HG03097 (cell line): ENCODE measurements around the gene EXOC4.

Experiments used
- ATAC-seq: cut with Tn5 transposase; IDR thresholded peaks from one replicate; pipeline ENCODE4 v1.9.1; 2021; ENCODE audit not compliant: unreplicated experiment, low FRiP score

EXOC4 gene

GRCh38 chr7:133560900-133561299, 308.0 kb downstream of the EXOC4 start:
- no peak for ATAC-seq

- ATAC-seq: no peak
These were observed 308.5 kb downstream of the EXOC4 start for GRCh38 chr7:133561396-133561795.

- ATAC-seq: no peak
These were observed 309.7 kb downstream of the EXOC4 start for GRCh38 chr7:133562621-133563020.

GRCh38 chr7:133563251-133563650, 310.4 kb downstream of the EXOC4 start:
- ATAC-seq: no peak

GRCh38 chr7:133564484-133564883, 311.6 kb downstream of the EXOC4 start:
- ATAC-seq: no peak

- no peak for ATAC-seq
These were observed 315.7 kb downstream of the EXOC4 start for GRCh38 chr7:133568544-133568943.

- no peak for ATAC-seq
These were observed 317.4 kb downstream of the EXOC4 start for GRCh38 chr7:133570321-133570720.

- no peak for ATAC-seq
These were observed 318.2 kb downstream of the EXOC4 start for GRCh38 chr7:133571076-133571475.

GRCh38 chr7:133572087-133572486, 319.2 kb downstream of the EXOC4 start:
- no peak for ATAC-seq

GRCh38 chr7:133572843-133573242, 320.0 kb downstream of the EXOC4 start:
- ATAC-seq: no peak

GRCh38 chr7:133573554-133574265, 320.8 kb downstream of the EXOC4 start:
- no peak for ATAC-seq

GRCh38 chr7:133575726-133576440, 323.0 kb downstream of the EXOC4 start:
- no peak for ATAC-seq

GRCh38 chr7:133576612-133577168, 323.8 kb downstream of the EXOC4 start:
- ATAC-seq: no peak

GRCh38 chr7:133582766-133583523, 330.1 kb downstream of the EXOC4 start:
- ATAC-seq: no peak

- ATAC-seq: no peak
These were observed 330.8 kb downstream of the EXOC4 start for GRCh38 chr7:133583545-133584171.

GRCh38 chr7:133584956-133585668, 332.2 kb downstream of the EXOC4 start:
- no peak for ATAC-seq

- ATAC-seq: no peak
These were observed 333.4 kb downstream of the EXOC4 start for GRCh38 chr7:133586253-133586652.

GRCh38 chr7:133587903-133588302, 335.0 kb downstream of the EXOC4 start:
- ATAC-seq: no peak

- no peak for ATAC-seq
These were observed 337.9 kb downstream of the EXOC4 start for GRCh38 chr7:133590795-133591194.

- ATAC-seq: no peak
These were observed 338.9 kb downstream of the EXOC4 start for GRCh38 chr7:133591704-133592340.
